ES-I3 (cell line): ENCODE results near the gene NHLH2.

ENCODE experiments used
- H3K36me3 ChIP-seq: 2 replicates; pipeline ENCODE4 v1.6.1; 2013; ENCODE audit warnings: mild to moderate bottlenecking, low read length, control low read depth, moderate library complexity; ENCODE audit not compliant: insufficient read depth
- H3K4me1 ChIP-seq: 2 replicates; pipeline ENCODE4 v1.6.1; 2013; ENCODE audit warnings: mild to moderate bottlenecking, control low read depth, low read length; ENCODE audit not compliant: insufficient read depth
- H3K9ac ChIP-seq: 2 replicates; pipeline ENCODE4 v1.6.1; 2013; ENCODE audit warnings: low read depth, mild to moderate bottlenecking, low read length, moderate library complexity
- H3K9me3 ChIP-seq: 2 replicates; pipeline ENCODE4 v1.6.1; 2013; ENCODE audit warnings: mild to moderate bottlenecking, low read length, moderate library complexity; ENCODE audit not compliant: control insufficient read depth, insufficient read depth

Gene NHLH2

DNA sequence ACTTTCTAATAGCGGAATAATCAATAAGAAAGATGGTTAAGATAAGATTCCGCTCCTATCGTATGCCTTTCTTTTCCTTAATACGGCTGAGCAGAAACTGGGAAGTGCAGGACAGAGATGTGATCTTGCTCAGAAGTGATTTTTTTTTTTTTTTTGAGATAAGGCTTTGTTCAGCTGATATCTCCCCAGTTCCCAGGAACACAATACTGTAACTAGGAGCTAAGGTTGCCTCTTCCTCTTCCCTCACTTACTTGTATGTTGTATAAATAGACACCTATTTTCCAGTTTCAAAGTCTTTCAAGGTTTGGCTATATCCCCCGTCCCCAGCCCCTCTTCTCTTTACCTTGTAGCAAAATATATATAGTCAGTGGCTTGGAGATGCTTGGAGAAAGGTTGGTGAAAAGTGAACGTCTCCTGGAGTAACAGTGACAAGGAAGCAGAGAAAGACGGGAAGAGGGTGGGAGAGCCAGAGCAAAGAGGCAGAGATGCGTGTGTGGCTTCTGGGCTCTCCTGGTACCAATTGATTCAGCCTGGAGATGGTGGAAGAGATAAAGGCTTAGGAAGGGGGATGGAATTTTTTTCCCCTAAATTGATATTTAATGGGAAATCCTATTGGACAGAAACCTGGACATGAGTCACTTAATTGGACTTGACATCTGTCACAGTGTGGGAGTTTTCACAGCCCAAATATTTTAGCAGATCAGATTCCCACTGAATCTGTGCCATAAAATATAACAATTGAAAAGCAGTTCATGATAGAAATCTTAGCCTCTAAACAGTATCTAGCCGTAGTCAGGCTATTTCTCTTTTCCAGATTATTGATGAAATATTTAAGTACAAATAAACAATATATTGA is at the start of gene NHLH2:
Gene NHLH2 (minus strand): TSS at position 522 of the 856 bp plus-strand sequence. CDS start 2,754 bp downstream, outside the sequence.
- no peaks in the 10 kb centered on the region for H3K9me3 ChIP-seq
- H3K36me3 ChIP-seq = no peaks in the 10 kb centered on the region
- H3K4me1 ChIP-seq = peaks cover 10% of the 10 kb centered on the region; the same call in 1 of the 2 replicates
- peak within 1 kb of the TSS; percentile 74 for H3K9ac ChIP-seq

GRCh38 chr1:115890580-115890979 is 49.7 kb upstream of the NHLH2 start:
- no peaks in the 10 kb centered on the region for H3K4me1 ChIP-seq
- H3K36me3 ChIP-seq = no peaks in the 10 kb centered on the region
- H3K9ac ChIP-seq = no peak overlapping the region
- no peaks in the 10 kb centered on the region for H3K9me3 ChIP-seq

GRCh38 chr1:115888976-115889375 is 48.0 kb upstream of the NHLH2 start:
- no peaks in the 10 kb centered on the region for H3K4me1 ChIP-seq
- no peaks in the 10 kb centered on the region for H3K36me3 ChIP-seq
- H3K9me3 ChIP-seq = no peaks in the 10 kb centered on the region
- H3K9ac ChIP-seq = no peak overlapping the region

GRCh38 chr1:115882913-115883902 is 42.3 kb upstream of the NHLH2 start:
- H3K9ac ChIP-seq = no peak overlapping the region
- H3K36me3 ChIP-seq = no peaks in the 10 kb centered on the region
- H3K9me3 ChIP-seq = no peaks in the 10 kb centered on the region
- peaks cover 5% of the 10 kb centered on the region; the same call in 1 of the 2 replicates for H3K4me1 ChIP-seq

GRCh38 chr1:115880981-115881672 is 40.2 kb upstream of the NHLH2 start:
- Histone ChIP-seq H3K9me3 (no peaks in the 10 kb centered on the region), H3K4me1 (peaks cover 19% of the 10 kb centered on the region), H3K36me3 (no peaks in the 10 kb centered on the region), H3K9ac (no peak overlapping the region)

DNA sequence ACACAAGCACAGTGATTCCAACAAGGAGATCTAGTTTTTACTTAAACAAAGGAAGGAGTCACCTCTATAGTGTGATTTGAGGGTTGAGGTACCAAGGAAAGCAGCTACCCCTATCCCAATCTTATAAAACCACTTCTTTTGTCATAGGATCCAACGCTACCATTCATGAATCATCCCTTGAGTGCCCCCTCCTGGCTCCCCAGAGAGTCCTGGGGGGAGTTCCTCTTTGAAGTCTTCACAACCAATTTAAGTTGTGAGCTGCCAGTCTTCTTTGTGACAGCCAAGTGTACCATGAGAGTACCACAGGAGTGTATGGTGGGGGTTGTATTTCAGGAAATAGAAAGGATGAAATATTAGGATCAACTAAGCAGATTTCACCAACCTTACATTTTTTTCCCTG is 39.1 kb upstream of the NHLH2 start:
- Histone ChIP-seq H3K9me3 (no peaks in the 10 kb centered on the region), H3K4me1 (peaks cover 19% of the 10 kb centered on the region), H3K36me3 (no peaks in the 10 kb centered on the region), H3K9ac (no peak overlapping the region)

GRCh38 chr1:115877511-115877910 is 36.6 kb upstream of the NHLH2 start:
- Histone ChIP-seq H3K9ac (no peak overlapping the region), H3K4me1 (peaks cover 23% of the 10 kb centered on the region), H3K9me3 (no peaks in the 10 kb centered on the region), H3K36me3 (no peaks in the 10 kb centered on the region)

GRCh38 chr1:115874904-115875303 is 34.0 kb upstream of the NHLH2 start:
- Histone ChIP-seq H3K36me3 (no peaks in the 10 kb centered on the region), H3K9ac (no peak overlapping the region), H3K4me1 (peaks cover 23% of the 10 kb centered on the region), H3K9me3 (no peaks in the 10 kb centered on the region)

DNA sequence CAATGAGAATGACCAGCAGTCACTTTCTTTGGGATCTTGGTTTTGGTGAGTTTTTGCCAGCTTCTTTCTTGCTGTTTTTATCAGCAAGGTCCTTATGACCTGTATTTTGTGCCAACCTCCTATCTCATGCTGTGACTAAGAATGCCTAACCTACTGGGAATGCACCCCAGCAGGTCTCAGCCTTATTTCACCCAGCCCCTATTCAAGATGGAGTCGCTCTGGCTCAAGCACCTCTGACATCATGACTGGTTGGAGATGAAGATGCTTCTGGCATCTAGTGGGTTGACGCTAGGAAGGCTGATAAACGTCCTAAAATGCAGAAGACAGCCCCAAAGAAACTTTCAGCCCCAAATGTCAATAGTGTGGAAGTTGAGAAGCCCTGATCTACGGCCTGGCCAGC is 33.6 kb upstream of the NHLH2 start:
- H3K9ac ChIP-seq = no peak overlapping the region
- H3K4me1 ChIP-seq = peaks cover 23% of the 10 kb centered on the region
- no peaks in the 10 kb centered on the region for H3K9me3 ChIP-seq
- no peaks in the 10 kb centered on the region for H3K36me3 ChIP-seq

DNA sequence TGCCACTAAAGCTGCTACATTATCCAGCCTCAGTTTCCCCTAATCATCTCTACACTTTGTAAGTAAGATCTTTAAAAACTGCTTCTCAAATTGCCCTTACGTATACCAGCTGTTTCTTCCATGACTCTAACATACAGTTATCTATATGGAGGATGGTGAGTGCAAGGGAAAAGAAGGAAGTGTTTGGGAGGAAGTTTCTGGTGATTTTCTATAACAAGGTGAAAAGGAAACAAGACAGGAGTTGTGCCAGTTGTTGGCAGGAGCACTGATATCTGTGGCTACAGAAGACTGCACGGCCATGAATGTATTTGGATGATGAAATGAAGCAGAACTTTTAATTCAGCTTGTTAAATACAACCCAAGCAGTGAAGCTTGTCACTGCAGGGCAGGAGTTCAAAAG is 32.3 kb upstream of the NHLH2 start:
- no peak overlapping the region for H3K9ac ChIP-seq
- peaks cover 18% of the 10 kb centered on the region for H3K4me1 ChIP-seq
- no peaks in the 10 kb centered on the region for H3K9me3 ChIP-seq

DNA sequence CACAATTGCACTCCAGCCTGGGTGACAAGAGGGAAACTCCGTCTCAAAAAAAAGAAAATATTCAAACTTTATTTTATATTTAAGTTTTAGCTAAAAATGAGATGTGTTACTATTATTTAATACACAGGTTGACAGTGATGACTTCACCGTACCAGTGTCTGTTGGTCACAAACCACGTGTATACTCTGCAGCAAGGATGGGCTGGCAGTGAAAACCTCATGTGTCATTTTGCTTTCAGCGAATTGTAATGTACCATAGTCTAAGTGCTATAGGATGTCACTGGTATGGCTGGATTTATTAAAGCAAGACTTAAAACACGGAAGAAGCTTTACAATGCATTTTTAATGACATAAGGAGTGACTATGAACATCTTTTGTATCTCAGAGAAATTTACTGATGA is 28.1 kb upstream of the NHLH2 start:
- Histone ChIP-seq H3K4me1 (no peaks in the 10 kb centered on the region), H3K9me3 (no peaks in the 10 kb centered on the region), H3K36me3 (no peaks in the 10 kb centered on the region), H3K9ac (no peak overlapping the region)

More for the DNA sequence above, 32.3 kb upstream of the NHLH2 start:
- no peaks in the 10 kb centered on the region for H3K36me3 ChIP-seq

GRCh38 chr1:115867216-115867615 is 26.3 kb upstream of the NHLH2 start:
- no peaks in the 10 kb centered on the region for H3K9me3 ChIP-seq

DNA sequence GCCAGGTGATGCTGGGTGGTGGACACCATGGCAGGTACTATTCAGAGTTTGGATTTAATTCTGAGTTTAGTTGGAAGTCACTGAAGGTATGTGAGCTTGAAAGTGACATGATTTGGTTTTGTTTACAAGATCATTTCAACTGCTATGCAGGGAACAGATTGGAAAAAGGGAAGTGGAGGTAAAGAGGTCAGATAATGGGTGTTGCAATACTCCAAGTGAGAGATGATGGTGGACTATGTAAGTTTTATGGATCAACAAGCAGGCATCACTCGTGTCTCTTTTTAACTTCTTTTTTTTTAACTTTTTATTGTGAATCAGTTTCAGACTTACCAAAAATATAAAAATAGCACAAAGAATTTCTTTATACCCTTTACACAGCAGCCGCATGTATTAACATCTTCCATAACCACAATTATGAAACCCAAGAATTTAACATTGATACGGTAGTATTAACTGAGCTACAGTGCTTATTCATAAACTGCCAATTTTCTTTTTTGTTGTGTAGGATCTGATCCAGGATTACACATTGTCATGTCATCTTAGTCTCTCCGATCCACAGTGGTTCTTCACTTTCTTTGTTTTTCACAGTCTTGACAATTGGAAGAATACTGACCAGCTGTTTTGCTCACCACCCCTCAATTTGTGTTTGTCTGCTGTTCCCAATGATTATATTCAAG is 24.9 kb upstream of the NHLH2 start:
- Histone ChIP-seq H3K36me3 (no peaks in the 10 kb centered on the region), H3K4me1 (no peaks in the 10 kb centered on the region), H3K9me3 (no peaks in the 10 kb centered on the region), H3K9ac (no peak overlapping the region)

More at GRCh38 chr1:115867216-115867615, 26.3 kb upstream of the NHLH2 start:
- no peak overlapping the region for H3K9ac ChIP-seq
- H3K36me3 ChIP-seq = no peaks in the 10 kb centered on the region
- no peaks in the 10 kb centered on the region for H3K4me1 ChIP-seq
